SK-N-SH (cell line): ENCODE results near the gene RAMP1. TPM values are rescaled to one million over a fixed set of nuclear protein-coding genes. Genes with fewer than 3 reads are reported as not detected.

Experiments used
- CTCF ChIA-PET: fragments of 300-600, 350-600 bp; formaldehyde crosslinking; extraction: SDS; loops from one replicate; lab custom pipeline; 2021; lab: Yijun Ruan, JAX
- POLR2A ChIA-PET: fragments of 350-600 bp; sonication (Branson Sonifier 250); formaldehyde crosslinking; extraction: SDS; loops from one replicate; lab custom pipeline; 2020; ENCODE audit warnings: antibody characterized with exemption, inconsistent platforms; lab: Yijun Ruan, JAX
- DNase-seq: peaks from one replicate; pipeline ENCODE4 v3.0.0; 2012
- H2AFZ ChIP-seq: fragments of 200-600 bp; sonication (generic); 2 replicates; pipeline ENCODE4 v1.8.1; 2016; ENCODE audit warnings: antibody characterized with exemption, mild to moderate bottlenecking, low read depth
- H3F3A ChIP-seq: fragments of 200-600 bp; sonication (generic); replicated peaks from 2 replicates; pipeline ENCODE3; 2016; ENCODE audit warnings: antibody characterized with exemption, mild to moderate bottlenecking; ENCODE audit not compliant: insufficient read depth
- H3K27ac ChIP-seq, 2 experiments: fragments of 200-500 bp in 1 of 2; fragments of 200-600 bp in 1 of 2; sonication (Bioruptor generic) in 1 of 2; sonication (generic), shearing (Covaris generic) in 1 of 2; 2 replicates each; pipeline versions ENCODE4 v1.5.1 to v1.6.1; 2014 to 2016; ENCODE audit warnings: low read depth in 2 of 2, inconsistent platforms in 1 of 2, low read length in 1 of 2, mild to moderate bottlenecking in 1 of 2, mixed read lengths in 1 of 2
- H3K27me3 ChIP-seq: fragments of 200-600 bp; sonication (generic), shearing (Covaris generic); 2 replicates; pipeline ENCODE4 v1.6.1; 2016; ENCODE audit warnings: mixed run types; ENCODE audit not compliant: insufficient read depth
- H3K36me3 ChIP-seq, 2 experiments: fragments of 200-500 bp in 1 of 2; fragments of 200-600 bp in 1 of 2; sonication (Bioruptor generic) in 1 of 2; sonication (generic) in 1 of 2; replicated peaks in 1 of 2; 2 replicates each; pipeline versions ENCODE3 to v1.5.1; 2014 to 2016; ENCODE audit warnings: low read length in 1 of 2, mild to moderate bottlenecking in 1 of 2; ENCODE audit not compliant: insufficient read depth in 2 of 2, control insufficient read depth in 1 of 2
- H3K4me1 ChIP-seq, 2 experiments: fragments of 200-500 bp in 1 of 2; fragments of 200-600 bp in 1 of 2; sonication (Bioruptor generic) in 1 of 2; sonication (generic), shearing (Covaris generic) in 1 of 2; 2 replicates each; pipeline versions ENCODE4 v1.5.1 to v1.6.1; 2014 to 2016; ENCODE audit warnings: low read depth in 1 of 2, low read length in 1 of 2, mixed run types in 1 of 2; ENCODE audit not compliant: insufficient read depth in 2 of 2, control insufficient read depth in 1 of 2
- H3K4me2 ChIP-seq: fragments of 200-600 bp; sonication (generic), shearing (Covaris generic); 2 replicates; pipeline ENCODE4 v1.6.1; 2017; ENCODE audit warnings: mixed run types
- H3K4me3 ChIP-seq, 2 experiments: fragments of 200-500 bp in 1 of 2; fragments of 200-600 bp in 1 of 2; sonication (Bioruptor generic) in 1 of 2; sonication (generic), shearing (Covaris generic) in 1 of 2; 2 replicates each; pipeline versions ENCODE4 v1.5.1 to v1.8.1; 2014 to 2016; ENCODE audit warnings: low read depth in 2 of 2, inconsistent platforms in 1 of 2, low read length in 1 of 2, mild to moderate bottlenecking in 1 of 2, mixed read lengths in 1 of 2, moderate library complexity in 1 of 2
- H3K79me2 ChIP-seq: fragments of 200-600 bp; sonication (generic); 2 replicates; pipeline ENCODE4 v1.8.1; 2017; ENCODE audit warnings: mild to moderate bottlenecking; ENCODE audit not compliant: insufficient read depth
- H3K9ac ChIP-seq: fragments of 200-600 bp; sonication (generic); 2 replicates; pipeline ENCODE4 v1.6.1; 2017; ENCODE audit warnings: mixed run types
- H3K9me2 ChIP-seq: fragments of 200-600 bp; sonication (generic); 2 replicates; pipeline ENCODE4 v1.6.1; 2017; ENCODE audit warnings: mixed run types
- H3K9me3 ChIP-seq: fragments of 200-600 bp; sonication (generic); 2 replicates; pipeline ENCODE4 v1.6.1; 2017; ENCODE audit warnings: mixed run types, mild to moderate bottlenecking, moderate library complexity
- H4K20me1 ChIP-seq: fragments of 200-600 bp; sonication (generic); 2 replicates; pipeline ENCODE4 v1.6.1; 2017; ENCODE audit warnings: mild to moderate bottlenecking, mixed run types; ENCODE audit not compliant: insufficient read depth
- CHD2 ChIP-seq: fragments of 150-350 bp; IDR thresholded peaks from 2 replicates; pipeline ENCODE4 v1.6.1; 2018; ENCODE audit warnings: low read length; ENCODE audit not compliant: partially characterized antibody
- ELF1 ChIP-seq: IDR thresholded peaks from 2 replicates; pipeline ENCODE4 v1.4.0; 2012
- EP300 ChIP-seq, 2 experiments: IDR thresholded peaks; 2 replicates each; pipeline versions ENCODE4 v1.4.0 to v1.6.1; 2012; ENCODE audit warnings: borderline replicate concordance in 1 of 2, low read depth in 1 of 2, low read length in 1 of 2
- EZH2phosphoT487 ChIP-seq: fragments of 200-600 bp; sonication (generic); IDR thresholded peaks from 2 replicates; pipeline ENCODE4 v1.6.1; 2017; ENCODE audit warnings: low read depth, mixed run types, mild to moderate bottlenecking, antibody characterized with exemption, moderate library complexity, borderline replicate concordance
- FOSL2 ChIP-seq: IDR thresholded peaks from 2 replicates; pipeline ENCODE4 v1.4.0; 2012; ENCODE audit warnings: low read depth, mild to moderate bottlenecking, moderate library complexity, borderline replicate concordance
- FOXJ3 ChIP-seq: sonication (generic); formaldehyde crosslinking; IDR thresholded peaks from 2 replicates; pipeline ENCODE4 v1.5.1; 2020; ENCODE audit warnings: mild to moderate bottlenecking, missing genetic modification reagents
- GABPA ChIP-seq: IDR thresholded peaks from 2 replicates; pipeline ENCODE4 v1.4.0; 2012; ENCODE audit warnings: low read depth, mild to moderate bottlenecking
- MEF2A ChIP-seq: IDR thresholded peaks from 2 replicates; pipeline ENCODE4 v1.4.0; 2012; ENCODE audit warnings: low read depth, borderline replicate concordance
- MXI1 ChIP-seq: IDR thresholded peaks from 2 replicates; pipeline ENCODE4 v1.6.1; 2012; ENCODE audit warnings: mild to moderate bottlenecking, low read depth, low read length, improper control_type of control experiment
- NFIC ChIP-seq: IDR thresholded peaks from 2 replicates; pipeline ENCODE4 v1.4.0; 2012; ENCODE audit warnings: borderline replicate concordance
- RAD21 ChIP-seq: IDR thresholded peaks from 2 replicates; pipeline ENCODE4 v1.6.1; 2012; ENCODE audit warnings: mild to moderate bottlenecking, low read length
- RCOR1 ChIP-seq: fragments of 150-350 bp; IDR thresholded peaks from 2 replicates; pipeline ENCODE4 v1.6.1; 2017; ENCODE audit warnings: antibody characterized with exemption, low read length
- RXRA ChIP-seq: IDR thresholded peaks from 2 replicates; pipeline ENCODE4 v1.4.0; 2012; ENCODE audit warnings: low read depth, mild to moderate bottlenecking, borderline replicate concordance
- SIN3A ChIP-seq: IDR thresholded peaks from 2 replicates; pipeline ENCODE4 v1.6.1; 2012; ENCODE audit warnings: low read depth, mild to moderate bottlenecking, low read length, moderate library complexity, borderline replicate concordance
- TCF12 ChIP-seq: IDR thresholded peaks from 2 replicates; pipeline ENCODE4 v1.4.0; 2012
- YY1 ChIP-seq: IDR thresholded peaks from 2 replicates; pipeline ENCODE4 v1.4.0; 2012; ENCODE audit warnings: low read depth, mild to moderate bottlenecking
- WGBS: methylation state at CpG from one replicate; pipeline ENCODE4 v1.1.6; 2017; ENCODE audit warnings: low lambda C conversion rate; 5-methylcytosine and 5-hydroxymethylcytosine counted together
- polyA plus RNA-seq, 3 experiments: library from polyadenylated mRNA; depleted of rRNA; stranded (reverse); fragments of >200 nt; gene quantifications; 2 replicates each; pipeline ENCODE4 v1.2.3, GENCODE V29; 2012
- TF ChIP-seq, protein P1 (sequence below): fragments of 150-350 bp; IDR thresholded peaks from 2 replicates; pipeline ENCODE4 v1.6.1; 2016; ENCODE audit warnings: mild to moderate bottlenecking, low read depth, low read length
- TF ChIP-seq, protein P2 (sequence below): fragments of 200-600 bp; sonication (generic); IDR thresholded peaks from 2 replicates; pipeline ENCODE4 v1.6.1; 2017; ENCODE audit warnings: antibody characterized with exemption, mild to moderate bottlenecking, moderate library complexity
- TF ChIP-seq, protein P3 (sequence below): IDR thresholded peaks from 2 replicates; pipeline ENCODE4 v1.4.0; 2012; ENCODE audit warnings: low read depth
- TF ChIP-seq, protein P4 (sequence below): IDR thresholded peaks from 2 replicates; pipeline ENCODE4; 2012

RAMP1 gene
- polyA plus RNA-seq, 1 of the 3 experiments (the other 2 are of a cell fraction): 27.9 TPM

DNA sequence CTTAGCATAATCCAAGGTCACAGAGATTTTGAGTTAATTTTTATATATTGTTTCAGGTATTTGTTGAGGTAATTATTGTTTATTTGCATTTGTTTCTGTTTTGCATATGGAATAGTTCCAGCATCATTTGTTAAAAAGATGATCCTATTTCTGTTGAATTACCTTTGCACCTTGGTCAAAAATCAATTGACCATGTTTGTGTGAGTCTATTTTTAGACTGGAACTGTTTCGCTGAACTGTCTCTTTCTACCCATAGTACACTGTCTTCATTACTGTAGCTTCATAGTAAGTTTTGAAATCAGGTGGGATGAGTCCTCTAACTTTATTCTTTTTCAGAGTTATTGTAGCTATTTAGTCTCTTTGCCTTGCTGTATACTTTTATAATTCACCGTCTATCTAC is 28.9 kb upstream of the RAMP1 start:
- Histone ChIP-seq H2AFZ (no peak overlapping the region), H3K36me3 (no peaks in the 10 kb centered on the region), H3K9me3 (no peaks in the 10 kb centered on the region), H3K9me2 (no peaks in the 10 kb centered on the region)
- WGBS: 95% methylated on average over 2 of the region's 2 CpGs
- DNase-seq: no peak
- POLR2A ChIA-PET: no interaction called here
- no peak for TF ChIP-seq RCOR1
- TF ChIP-seq RAD21: no peak
- TF ChIP-seq SIN3A: no peak
- no peak for TF ChIP-seq TCF12
- TF ChIP-seq MXI1: no peak
- TF ChIP-seq, all 33 proteins: peak for 0
- no peaks in the 10 kb centered on the region for H3F3A ChIP-seq
- no peaks in the 10 kb centered on the region for H3K27me3 ChIP-seq
- H4K20me1 ChIP-seq: no peaks in the 10 kb centered on the region
- no peaks in the 10 kb centered on the region for H3K79me2 ChIP-seq
- H3K4me3 ChIP-seq: no peak overlapping the region
- no peak overlapping the region for H3K4me2 ChIP-seq
- CTCF ChIA-PET: interaction anchor here (1.3 to 1.8 kb wide), 3 partner anchors 11 to 85 kb away, joined by 4 read pairs; no protein-coding TSS in a partner anchor
- H3K27ac ChIP-seq: no peak overlapping the region
- H3K9ac ChIP-seq: no peak overlapping the region
- H3K4me1 ChIP-seq: no peaks in the 10 kb centered on the region

DNA sequence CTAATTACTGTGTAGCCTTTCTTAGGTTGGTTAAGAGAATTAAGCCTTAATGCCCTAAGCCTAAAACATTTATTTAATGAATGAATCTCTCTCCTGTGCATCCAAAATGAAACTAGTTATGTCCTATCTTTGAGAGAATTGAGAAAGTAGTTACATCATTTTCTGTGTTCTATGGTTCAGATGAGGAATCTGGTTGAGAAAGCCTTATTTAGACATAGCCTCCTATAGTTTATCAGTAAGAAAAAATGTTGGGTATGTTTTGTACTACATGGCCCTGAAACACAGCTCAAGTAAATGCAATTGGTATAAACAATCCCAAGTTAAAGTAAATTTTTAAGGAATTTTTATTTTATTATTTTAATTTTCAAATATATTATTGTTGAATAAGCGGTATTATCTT is 25.9 kb upstream of the RAMP1 start:
- Histone ChIP-seq H3K4me2 (no peak overlapping the region), H3K27ac (no peak overlapping the region), H3K4me3 (no peak overlapping the region), H3K9ac (no peak overlapping the region), H3K9me3 (no peaks in the 10 kb centered on the region), H2AFZ (no peak overlapping the region), H3K9me2 (no peaks in the 10 kb centered on the region), H4K20me1 (no peaks in the 10 kb centered on the region), H3K79me2 (no peaks in the 10 kb centered on the region), H3F3A (no peaks in the 10 kb centered on the region), H3K4me1 (no peaks in the 10 kb centered on the region), H3K36me3 (no peaks in the 10 kb centered on the region), H3K27me3 (no peaks in the 10 kb centered on the region)
- ChIA-PET CTCF (interaction anchor here (0.8 to 1.9 kb wide), 5 partner anchors 14 to 430 kb away, joined by 3 to 6 read pairs (median 4); no protein-coding TSS in a partner anchor), POLR2A (no interaction called here)
- 98% methylated on average over 1 of the region's 1 CpG for WGBS
- TF ChIP-seq RXRA: no peak
- TF ChIP-seq, protein P1, sequence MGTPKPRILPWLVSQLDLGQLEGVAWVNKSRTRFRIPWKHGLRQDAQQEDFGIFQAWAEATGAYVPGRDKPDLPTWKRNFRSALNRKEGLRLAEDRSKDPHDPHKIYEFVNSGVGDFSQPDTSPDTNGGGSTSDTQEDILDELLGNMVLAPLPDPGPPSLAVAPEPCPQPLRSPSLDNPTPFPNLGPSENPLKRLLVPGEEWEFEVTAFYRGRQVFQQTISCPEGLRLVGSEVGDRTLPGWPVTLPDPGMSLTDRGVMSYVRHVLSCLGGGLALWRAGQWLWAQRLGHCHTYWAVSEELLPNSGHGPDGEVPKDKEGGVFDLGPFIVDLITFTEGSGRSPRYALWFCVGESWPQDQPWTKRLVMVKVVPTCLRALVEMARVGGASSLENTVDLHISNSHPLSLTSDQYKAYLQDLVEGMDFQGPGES: no peak
- TF ChIP-seq EZH2phosphoT487: no peak
- TF ChIP-seq FOSL2: no peak
- TF ChIP-seq FOXJ3 (CRISPR knock-in tag): no peak
- no peak for TF ChIP-seq SIN3A
- no peak for TF ChIP-seq RAD21
- TF ChIP-seq ELF1: no peak
- TF ChIP-seq, protein P2, sequence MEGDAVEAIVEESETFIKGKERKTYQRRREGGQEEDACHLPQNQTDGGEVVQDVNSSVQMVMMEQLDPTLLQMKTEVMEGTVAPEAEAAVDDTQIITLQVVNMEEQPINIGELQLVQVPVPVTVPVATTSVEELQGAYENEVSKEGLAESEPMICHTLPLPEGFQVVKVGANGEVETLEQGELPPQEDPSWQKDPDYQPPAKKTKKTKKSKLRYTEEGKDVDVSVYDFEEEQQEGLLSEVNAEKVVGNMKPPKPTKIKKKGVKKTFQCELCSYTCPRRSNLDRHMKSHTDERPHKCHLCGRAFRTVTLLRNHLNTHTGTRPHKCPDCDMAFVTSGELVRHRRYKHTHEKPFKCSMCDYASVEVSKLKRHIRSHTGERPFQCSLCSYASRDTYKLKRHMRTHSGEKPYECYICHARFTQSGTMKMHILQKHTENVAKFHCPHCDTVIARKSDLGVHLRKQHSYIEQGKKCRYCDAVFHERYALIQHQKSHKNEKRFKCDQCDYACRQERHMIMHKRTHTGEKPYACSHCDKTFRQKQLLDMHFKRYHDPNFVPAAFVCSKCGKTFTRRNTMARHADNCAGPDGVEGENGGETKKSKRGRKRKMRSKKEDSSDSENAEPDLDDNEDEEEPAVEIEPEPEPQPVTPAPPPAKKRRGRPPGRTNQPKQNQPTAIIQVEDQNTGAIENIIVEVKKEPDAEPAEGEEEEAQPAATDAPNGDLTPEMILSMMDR: no peak
- no peak for TF ChIP-seq EP300 (IDR thresholded peaks at IDR 0.05; ENCODE audit: borderline replicate concordance in 1 of 2, low read depth in 1 of 2, low read length in 1 of 2)
- TF ChIP-seq, protein P3, sequence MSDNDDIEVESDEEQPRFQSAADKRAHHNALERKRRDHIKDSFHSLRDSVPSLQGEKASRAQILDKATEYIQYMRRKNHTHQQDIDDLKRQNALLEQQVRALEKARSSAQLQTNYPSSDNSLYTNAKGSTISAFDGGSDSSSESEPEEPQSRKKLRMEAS: no peak
- TF ChIP-seq GABPA: no peak
- TF ChIP-seq, protein P4, sequence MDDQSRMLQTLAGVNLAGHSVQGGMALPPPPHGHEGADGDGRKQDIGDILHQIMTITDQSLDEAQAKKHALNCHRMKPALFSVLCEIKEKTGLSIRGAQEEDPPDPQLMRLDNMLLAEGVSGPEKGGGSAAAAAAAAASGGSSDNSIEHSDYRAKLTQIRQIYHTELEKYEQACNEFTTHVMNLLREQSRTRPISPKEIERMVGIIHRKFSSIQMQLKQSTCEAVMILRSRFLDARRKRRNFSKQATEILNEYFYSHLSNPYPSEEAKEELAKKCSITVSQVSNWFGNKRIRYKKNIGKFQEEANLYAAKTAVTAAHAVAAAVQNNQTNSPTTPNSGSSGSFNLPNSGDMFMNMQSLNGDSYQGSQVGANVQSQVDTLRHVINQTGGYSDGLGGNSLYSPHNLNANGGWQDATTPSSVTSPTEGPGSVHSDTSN: no peak
- no peak for TF ChIP-seq CHD2
- TF ChIP-seq NFIC: no peak
- TF ChIP-seq RCOR1: no peak
- no peak for TF ChIP-seq MEF2A
- TF ChIP-seq TCF12: no peak
- TF ChIP-seq YY1: no peak
- no peak for DNase-seq
